Upper lobe of left lung (tissue), 4 donors: Measurements from ENCODE around the gene TET3.

ENCODE experiments used
- POLR2AphosphoS5 ChIP-seq, 2 donors: sonication (generic); formaldehyde crosslinking; IDR thresholded peaks; one replicate each; pipeline ENCODE4 v1.5.1; 2017; ENCODE audit warnings: antibody characterized with exemption in 2 of 2
- TF ChIP-seq, protein P1 (sequence below), 6 experiments: fragments of 450-650 bp in 4 of 6; fragments of 200-600 bp in 2 of 6; sonication (generic) in 2 of 6; IDR thresholded peaks; one replicate each; pipeline ENCODE4 v1.5.1; 2016 to 2019; ENCODE audit warnings: antibody characterized with exemption in 6 of 6

- TF ChIP-seq, protein P1, sequence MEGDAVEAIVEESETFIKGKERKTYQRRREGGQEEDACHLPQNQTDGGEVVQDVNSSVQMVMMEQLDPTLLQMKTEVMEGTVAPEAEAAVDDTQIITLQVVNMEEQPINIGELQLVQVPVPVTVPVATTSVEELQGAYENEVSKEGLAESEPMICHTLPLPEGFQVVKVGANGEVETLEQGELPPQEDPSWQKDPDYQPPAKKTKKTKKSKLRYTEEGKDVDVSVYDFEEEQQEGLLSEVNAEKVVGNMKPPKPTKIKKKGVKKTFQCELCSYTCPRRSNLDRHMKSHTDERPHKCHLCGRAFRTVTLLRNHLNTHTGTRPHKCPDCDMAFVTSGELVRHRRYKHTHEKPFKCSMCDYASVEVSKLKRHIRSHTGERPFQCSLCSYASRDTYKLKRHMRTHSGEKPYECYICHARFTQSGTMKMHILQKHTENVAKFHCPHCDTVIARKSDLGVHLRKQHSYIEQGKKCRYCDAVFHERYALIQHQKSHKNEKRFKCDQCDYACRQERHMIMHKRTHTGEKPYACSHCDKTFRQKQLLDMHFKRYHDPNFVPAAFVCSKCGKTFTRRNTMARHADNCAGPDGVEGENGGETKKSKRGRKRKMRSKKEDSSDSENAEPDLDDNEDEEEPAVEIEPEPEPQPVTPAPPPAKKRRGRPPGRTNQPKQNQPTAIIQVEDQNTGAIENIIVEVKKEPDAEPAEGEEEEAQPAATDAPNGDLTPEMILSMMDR (IDR thresholded peaks at IDR 0.05), result no peak
- TF ChIP-seq POLR2AphosphoS5 (IDR thresholded peaks at IDR 0.05), result no peak
These were observed 16.0 kb downstream of the TET3 start for GRCh38 chr2:74000666-74001065.
